ENCODE measurements around the gene CFAP61.
A peak's percentile ranks its signal among the peaks of the same experiment; 100 is the strongest.

CFAP61 gene

DNA sequence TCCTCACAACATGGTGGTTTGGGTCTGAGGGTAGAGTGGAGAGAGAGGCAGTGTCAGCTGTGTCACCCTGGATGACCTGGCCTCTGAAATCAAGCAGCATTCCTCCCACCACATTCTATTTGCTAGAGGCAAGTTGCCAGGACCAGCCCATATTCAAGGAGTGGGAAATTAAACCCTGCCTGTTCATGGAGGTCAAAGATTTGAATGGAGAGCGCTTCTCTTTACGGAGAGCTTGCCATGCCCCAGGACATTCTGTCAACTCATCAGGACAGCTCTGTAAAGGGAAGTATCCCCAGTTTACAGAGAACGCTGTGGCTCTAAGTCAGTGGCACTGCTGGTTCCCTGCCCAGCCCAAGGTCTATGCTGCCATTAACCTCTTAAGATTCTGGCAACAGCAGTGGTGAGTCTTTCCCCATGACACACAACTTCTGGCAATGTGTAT is 225.6 kb downstream of the CFAP61 start:
- DNase-seq = no peak

DNA sequence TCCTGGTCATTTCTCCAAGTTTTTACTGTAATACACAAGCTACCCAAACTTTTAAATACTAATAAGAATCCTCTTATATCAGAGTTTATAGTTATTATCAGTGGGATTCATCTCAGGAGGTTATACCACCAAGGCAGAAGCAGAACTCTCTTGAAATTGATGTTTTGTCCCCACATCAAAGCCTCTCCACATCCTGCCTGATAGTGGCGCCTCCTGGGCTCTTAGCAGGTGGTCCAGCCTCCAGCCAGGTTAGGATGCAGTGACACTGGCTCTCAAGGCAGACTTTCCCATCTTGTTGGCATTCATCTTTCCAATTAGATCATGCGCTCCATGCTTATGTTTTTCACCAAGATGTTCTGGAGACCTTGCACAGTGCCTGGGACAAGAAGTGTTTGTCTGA is 233.7 kb downstream of the CFAP61 start:
- DNase-seq = no peak

DNA sequence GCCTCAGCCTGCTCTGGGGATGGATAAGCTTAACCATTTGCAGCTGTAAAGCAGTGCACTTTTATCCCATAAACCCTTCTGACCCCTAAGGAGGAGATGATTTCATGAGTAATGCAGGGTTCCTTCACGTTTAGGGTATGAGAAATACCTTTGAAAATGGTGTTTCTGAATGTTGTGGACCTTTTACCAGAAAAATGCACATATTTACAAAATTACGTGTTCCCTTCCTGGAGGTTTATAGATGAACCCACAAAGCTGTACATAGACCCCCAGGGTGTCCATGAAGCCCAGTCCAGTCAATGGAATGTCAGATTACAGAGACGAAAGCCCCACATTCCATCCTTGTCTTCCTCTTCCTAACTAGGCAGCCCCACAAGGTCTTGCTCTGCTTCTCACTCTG is 237.0 kb downstream of the CFAP61 start:
- no peak for DNase-seq

DNA sequence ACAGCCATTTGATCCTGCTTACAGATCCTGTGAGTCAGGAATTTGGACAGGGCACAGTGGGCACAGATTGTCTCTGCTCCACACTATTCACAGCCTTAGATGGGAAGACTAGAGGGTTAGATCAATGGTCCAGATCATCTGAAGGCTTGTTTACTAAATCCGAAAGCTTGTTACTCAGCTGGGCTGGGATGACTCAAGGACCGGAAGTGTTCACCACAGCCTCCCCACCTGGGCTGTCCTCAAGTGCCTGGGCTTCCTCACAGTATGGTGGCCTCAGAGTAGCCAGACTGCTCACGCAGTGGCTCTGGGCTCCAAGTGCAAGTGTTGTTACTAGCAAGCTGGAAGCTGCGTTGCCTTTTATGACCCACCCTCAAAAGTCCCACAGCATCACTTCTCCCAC is 240.1 kb downstream of the CFAP61 start:
- DNase-seq = peak; percentile 7

DNA sequence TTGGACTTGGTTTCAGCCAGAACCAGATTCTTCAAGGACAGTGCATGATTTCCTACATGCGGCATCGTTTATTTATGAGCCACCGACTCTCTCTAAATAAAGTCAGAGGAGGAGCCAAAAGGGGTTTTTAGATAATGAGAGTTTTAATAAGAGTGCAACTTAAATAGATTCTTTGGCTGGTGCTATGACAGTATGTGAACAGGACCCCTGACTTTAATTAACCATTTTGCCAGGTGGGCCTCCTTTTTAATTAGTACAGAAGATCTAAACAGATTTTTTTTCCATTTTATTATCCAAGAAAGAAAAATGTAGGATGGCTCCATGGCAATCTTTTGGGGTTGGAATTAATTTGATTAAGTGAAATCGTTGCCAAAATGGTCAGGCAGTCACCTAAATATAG is 240.8 kb downstream of the CFAP61 start:
- DNase-seq = no peak

DNA sequence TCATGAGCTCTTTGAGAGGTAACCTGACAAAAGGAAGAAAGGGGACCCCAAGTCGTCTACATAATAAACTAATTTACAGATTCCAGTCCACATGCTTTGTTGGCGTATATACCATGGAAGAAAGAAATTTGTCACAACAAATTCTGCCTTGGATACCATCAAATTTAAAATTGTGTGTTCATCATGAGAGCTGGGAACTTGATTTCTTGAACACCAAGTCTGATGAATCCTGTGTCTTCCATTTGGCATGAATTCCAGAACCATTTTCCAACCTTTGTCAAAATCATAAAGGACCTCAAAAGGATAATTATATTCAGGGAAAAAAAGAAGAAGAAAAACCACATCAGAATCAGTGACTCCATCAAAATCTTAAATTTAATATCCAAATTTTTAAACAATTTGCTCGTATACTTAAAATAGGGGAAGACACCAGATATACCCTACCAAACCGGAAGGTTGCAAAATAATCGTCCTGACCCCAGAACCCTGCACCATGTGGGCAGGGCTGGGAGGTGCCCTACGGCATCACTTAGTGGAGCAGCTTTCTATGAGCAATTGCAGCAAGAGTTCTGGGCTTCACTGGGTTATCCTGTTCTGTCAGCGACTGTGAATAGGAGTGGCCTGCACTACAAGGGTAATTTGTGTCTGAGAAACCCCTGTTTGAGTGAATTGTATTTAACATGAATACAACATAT is 241.5 kb downstream of the CFAP61 start:
- no peak for DNase-seq

DNA sequence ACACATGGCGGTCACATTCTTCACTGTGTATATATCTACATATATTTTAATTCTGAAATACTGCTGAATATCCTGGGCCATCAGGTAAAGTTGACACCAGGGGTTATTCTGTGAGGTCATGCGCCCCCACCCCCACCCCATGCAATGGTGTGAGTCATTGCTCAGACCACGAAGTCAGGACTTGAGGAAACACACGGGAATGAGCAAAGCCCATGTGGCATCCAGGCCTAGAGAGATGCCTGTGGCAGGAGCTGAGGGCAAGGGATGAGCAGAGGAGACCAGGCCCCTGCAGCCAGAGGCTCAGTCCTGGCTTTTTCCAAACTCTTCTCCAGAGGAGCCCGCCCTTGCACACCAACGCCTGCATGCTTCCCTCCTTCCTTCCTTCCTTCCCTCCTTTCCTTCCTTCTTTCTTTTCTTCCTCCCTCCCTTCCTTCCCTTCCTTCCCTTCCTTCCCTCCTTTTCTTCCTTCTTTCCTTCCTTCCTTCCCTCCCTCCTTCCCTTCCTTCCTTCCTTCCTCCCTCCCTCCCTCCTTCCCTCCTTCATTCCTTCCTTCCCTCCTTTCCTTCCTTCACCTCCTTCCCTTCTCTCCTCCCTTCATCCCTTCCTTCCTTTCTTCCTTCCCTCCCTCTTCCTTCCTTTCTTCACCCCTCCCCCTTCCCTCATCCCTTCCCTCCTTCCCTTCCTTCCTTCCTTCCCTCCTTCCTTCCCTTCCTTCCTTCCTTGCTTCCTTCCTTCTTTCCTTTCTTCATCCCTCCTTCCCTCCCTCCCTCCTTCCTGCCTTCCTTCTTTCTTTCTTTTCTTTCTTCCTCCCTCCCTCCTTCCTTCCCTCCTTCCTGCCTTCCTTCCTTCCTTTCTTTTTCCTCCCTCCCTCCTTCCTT is 243.5 kb downstream of the CFAP61 start:
- no peak for DNase-seq

DNA sequence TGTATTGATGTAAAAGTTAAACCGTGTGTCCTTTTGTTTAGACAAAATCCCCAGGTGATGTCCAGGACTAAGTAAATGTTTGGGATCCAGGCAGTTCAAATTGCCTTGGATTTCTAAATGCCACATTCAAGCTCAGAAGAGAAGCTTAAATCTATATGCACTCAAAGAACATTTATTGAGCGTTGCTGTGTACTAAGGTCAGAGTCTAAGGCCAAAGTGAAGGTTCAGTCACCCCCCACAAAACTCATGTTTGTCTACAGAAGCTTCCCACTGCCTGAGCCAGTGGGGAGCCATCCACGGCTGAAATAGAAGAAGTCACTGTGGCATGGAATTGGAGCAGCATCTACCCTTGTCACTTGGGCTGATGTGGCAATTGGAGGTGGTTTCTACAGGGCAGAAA is 244.8 kb downstream of the CFAP61 start:
- no peak for DNase-seq

DNA sequence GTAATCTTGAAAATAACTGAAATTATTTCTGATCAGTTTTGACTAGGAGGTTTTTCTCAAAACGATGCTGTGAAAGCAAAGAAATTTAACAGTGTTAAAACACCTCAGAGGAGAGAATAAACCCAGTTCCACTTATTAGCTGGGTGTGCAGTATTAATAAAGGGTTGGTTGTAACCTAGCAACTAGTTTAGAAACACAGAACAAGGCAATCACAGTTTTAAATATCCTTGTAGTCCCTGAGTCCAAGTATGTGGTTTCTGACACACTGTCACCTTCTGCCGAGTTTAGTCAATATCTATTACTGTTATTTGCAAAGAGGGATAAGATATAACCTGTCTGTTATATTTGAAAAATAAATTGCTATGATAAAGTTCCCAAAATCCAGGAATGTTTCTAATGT is 245.4 kb downstream of the CFAP61 start:
- no peak for DNase-seq

DNA sequence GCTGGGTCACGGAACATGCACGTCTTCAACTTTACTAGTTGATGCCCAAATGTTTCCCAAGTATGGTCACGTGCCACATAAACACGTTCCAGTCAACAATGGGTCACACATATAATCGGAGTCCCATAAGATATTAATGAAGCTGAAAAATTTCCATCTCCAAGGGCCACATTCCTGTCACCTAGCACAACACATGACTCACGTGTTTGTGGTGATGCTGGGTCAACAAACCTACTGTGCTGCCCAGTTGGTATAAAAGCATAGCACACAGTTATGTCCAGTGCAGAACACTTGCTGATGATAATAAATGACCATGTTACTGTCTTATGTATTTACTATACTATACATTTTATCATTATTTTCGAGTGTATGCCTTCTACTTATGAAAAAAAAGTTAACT is 247.6 kb downstream of the CFAP61 start:
- no peak for DNase-seq

DNA sequence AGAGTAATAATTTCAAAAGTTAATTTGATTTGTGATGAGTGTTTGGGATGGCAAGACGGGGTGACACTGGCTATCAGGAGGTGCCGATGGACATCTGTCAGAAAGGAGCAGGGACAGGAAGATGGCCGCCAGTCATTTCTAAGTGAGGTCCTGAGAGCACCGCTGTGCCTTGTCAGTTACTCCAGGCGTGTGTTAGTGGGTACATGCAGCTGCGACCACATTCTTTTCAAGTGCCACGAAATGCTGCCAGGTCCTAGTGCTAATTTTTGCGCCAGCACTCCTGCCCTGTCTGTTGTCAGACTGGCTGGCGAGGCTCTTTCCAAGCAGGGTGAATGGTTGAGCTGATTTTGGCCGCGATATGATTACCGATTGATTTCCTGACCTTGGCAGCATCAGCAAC is 251.0 kb downstream of the CFAP61 start:
- DNase-seq = no peak

DNA sequence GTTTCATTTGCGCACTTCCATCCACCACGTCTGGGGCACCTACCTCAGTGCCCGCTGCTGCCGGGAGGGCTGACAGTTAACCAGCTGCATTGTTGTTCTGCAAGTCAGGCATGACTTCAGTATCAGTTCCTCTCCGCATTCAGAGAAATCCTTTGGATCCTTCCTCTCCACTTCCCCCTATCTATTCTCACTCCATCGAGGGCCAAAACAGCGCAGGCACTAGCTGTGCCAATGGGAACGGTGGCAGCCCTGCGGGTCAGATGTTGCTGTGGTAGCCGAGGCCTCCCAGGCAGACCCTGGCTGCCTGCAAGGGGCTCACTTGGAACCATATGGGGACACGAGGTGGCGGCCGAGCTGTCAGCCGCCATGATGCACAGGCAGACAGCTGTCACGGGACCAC is 251.4 kb downstream of the CFAP61 start:
- no peak for DNase-seq

DNA sequence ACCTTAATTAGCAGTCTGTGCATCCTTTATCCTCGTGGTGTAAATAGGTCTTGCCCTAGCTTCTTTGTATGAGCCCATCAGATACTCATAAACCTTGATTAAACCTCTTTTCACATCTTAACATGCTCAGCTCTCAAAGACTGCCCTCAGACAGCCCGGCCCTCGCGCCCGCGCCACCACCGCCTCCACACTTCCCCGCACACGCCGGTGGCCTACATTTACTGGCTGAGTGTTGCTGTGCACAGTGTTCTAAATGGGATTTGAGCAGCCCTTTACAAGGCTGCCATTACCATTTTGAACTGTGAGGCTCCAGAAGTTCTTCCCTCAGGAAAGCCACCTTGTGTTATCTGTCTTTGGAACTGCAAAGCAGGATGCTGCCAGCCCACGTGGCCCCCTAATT is 252.6 kb downstream of the CFAP61 start:
- DNase-seq = no peak

DNA sequence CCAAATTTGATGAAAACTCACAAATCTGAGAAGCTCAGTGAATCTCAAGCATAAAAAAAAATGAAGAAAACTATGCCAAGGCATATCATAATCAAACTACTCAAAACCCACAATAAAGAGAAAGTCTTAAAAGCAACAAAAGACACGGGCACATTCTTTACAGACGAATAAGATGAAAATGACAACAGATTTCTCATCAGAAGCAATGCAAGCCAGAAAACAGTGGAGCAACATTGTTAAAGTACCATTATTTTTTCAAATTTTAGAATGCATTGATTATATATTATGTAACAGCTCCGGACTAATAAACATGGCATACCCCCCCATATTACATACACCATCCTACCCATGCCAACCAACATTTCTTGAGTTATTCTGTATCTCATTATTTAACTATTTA is 260.2 kb downstream of the CFAP61 start:
- DNase-seq = no peak

DNA sequence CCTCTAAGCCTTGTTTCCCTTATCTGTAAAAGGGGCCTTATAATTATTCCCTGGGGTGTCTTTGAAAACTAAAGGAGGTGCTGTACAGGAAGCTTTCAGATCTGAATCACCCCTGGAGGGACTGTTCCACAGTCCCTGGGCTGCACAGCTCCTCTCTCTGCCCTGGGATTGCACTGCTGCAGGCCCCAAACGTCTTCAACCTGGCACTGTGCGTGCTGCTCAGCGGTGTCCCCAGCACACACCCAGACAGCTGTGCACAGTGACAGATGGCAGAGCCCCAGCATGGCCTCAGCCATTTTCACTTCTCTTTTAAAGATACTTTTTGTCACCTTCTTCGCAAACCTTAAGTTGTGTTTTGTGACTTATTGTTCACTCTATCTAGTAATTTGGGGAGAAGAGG is 264.9 kb downstream of the CFAP61 start:
- no peak for DNase-seq

DNA sequence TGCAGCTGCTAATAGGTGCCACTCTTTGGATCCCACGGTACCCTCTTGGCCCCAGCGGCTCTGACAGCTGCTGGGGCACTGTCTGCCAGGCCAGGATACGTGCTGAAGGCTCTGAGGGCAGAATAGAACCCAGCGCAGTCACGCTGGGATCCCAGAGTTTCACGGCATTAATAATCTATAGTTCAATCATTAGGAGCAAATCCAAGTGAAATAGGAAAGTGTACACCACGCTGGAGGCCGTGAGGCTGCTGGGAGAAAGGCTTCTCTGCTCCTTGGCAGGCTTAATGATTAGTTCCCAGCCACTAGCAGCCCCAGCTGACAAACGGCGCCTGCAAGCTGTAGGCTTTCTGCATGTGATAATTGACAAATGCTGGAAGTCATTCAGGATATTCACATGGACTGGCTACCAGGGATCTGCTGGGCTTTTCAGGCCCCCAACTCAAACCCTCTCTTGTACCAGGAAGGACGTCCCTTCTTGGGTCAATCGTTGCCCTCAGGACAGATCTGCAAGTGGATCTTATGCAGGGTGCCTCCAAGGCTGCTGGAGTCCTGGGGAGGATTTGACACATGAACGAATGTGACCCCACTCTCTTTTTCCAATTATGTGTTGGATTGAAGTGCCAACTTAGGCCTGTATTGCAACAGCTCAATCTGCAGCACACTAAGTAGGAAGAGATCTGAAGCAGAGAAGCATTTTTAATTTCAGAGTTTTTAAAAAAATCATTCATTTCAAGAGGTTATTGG is 265.5 kb downstream of the CFAP61 start:
- no peak for DNase-seq

DNA sequence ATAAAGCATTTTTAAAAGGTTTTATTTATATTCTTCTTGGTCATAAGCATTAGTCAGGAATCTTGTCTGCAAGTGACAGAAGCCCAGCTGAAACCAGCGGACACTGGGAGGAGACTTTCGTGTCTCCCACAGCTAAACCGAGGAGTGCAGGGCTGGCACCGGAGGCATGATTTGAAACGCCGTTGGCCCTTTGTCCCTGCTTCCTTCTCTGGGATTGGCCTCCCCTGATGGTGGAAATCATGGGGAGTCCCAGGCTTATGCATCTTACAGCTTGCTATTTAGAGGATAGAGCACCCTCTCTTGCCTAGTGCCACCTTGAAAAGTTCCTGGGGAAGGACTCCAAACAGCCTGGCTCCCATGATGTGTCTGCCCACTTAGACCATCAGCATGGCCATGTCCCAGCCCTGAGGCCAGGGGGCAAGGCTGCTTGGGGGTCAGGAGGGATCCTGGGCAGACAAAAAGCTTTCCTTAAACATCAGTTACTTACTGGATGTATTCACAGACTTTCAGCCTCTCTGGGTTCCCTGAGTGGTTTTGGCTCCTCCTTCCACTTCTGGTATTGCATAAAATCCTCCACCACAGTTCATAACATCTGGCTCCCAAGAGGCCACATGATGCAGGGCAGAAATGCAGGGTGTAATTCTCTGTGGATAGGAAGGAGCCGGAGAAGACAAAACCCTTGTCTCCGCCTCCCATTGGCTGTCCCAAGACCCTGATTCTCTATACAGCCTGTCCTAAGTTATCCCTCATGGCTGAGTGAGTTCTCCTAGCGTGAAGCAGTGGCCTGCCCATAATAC is 266.2 kb downstream of the CFAP61 start:
- no peak for DNase-seq

DNA sequence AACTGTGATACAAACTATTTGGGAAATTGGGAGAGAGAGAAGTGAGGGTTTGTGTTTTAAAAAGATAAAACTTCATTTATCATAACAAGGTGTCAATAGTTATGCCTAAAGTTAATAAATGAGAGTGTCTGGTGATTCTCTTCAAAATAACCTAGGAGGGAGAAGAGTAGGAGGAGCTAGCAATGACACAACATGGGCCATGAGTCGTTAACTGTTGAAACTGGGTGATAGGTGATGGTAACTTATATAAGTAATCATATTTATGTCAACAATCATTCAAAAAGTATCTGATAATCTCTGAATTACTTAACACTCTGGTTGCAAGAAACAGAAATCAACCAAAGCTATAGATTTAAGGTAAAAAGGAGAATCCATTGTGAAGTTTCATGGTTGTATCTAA is 268.8 kb downstream of the CFAP61 start:
- no peak for DNase-seq

DNA sequence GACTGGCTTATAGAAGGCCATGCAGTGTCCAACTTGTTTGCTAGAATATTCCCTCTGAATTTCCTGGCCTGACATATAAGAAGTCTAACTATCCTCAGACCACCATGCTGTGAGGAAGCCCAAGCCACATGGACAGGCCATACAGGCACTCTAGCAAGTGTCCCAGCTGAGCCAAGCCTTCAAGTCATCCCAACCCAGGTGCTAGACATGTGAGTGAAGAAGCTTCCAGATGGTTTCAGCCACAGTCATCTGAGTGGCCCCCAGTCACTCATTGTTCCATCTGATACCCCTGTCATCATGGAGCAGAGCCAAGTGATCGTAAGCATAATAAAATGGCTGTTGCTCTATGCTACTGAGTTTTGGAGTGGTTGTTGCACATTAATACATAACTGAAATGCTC is 269.6 kb downstream of the CFAP61 start:
- DNase-seq = no peak

DNA sequence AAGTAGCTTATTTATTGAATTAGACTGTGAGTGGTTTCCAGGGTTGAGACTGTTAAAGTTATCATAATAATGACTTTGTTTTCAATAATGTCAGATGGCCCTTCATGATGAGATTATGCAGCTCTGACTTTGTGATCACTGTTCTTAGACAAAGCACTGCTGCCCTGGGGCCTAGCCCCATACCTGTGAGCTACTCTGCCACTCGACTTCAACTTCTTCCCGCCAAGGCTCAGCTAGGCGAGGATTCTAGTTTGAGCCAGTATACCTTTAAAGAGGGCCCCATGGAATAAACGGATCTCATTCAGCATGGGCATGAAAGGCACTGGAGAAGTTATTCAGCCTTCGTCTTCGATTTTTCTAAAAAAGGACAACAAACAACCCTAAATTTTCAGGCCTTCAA is 270.6 kb downstream of the CFAP61 start:
- no peak for DNase-seq

DNA sequence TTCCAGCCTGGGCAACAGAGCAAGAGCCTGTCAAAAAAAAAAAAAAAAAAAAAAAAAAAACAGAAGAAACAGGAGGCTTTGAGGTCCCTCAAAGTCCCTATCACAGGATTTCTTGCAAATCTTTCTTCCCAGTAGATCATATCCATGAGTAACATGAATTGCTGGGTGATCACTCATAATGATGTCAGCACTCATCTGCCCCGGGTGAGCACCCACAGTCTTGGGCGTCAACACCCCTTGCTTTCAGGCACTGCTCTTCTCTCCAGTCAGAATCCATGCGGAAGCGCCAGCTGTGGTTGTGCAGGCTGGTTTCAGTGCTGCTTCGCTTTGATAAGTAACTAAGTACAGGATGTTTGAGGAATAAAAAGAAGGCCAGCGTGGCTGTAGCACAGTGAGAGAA is 275.4 kb downstream of the CFAP61 start:
- DNase-seq = no peak

DNA sequence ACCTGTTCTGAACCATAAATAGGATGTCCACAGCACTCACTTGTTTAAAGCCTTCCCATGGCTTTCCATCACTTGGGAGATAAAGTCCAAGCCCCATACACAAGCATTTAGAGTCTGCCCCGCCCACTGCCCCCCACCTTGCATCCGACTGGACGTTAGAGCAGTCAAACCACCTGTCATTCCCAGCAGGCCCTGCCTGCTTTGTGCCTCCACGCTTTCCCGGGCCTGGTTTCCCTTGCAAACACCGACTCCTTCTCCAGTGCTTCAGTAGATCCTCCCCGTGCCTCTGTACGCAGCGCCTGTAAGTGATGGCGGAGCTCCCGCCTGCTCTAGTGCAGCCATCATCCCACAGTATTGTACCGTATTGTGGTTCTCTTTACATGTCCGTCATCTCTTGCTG is 277.2 kb downstream of the CFAP61 start:
- no peak for DNase-seq

DNA sequence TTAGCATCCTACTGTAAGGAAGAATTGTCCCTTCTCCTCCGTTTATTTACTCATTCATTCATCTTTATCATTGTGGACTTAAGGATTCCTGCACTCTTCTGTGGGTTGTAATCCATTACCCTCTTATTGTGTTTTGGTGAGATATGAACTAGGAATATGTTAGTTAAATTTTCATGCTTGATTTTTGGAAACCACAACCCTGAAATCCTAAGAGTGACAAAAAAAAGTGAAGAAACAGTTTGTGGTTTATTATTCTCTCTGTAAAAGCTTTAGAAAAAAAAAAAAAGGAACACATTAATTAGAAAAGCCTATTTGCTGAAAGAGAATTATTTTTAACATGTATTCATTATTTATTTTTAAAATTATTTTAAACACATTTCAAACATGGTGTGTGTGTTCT is 278.8 kb downstream of the CFAP61 start:
- DNase-seq = no peak

Measured in activated CD4-positive, alpha-beta T cell treated with anti-CD3 and anti-CD28 coated beads for 48 hours (primary cell).